Activated CD4-positive, alpha-beta T cell treated with anti-CD3 and anti-CD28 coated beads, Interleukin-2, amount 10 ng/mL, durations not matched to agents 7 days and 5 days (primary cell): ENCODE data around the gene SDSL. TPM values are rescaled to one million over a fixed set of nuclear protein-coding genes. Genes with fewer than 3 reads are reported as not detected.
A peak's percentile ranks its signal among the peaks of the same experiment; 100 is the strongest.

Source experiments
- CTCF ChIA-PET: fragments of 350-600 bp; sonication (Branson Sonifier 250); formaldehyde crosslinking; loops from one replicate; lab custom pipeline; 2021; ENCODE audit warnings: antibody characterized with exemption; lab: Charles Lee
- POLR2A ChIA-PET: fragments of 350-600 bp; sonication (Branson Sonifier 250); formaldehyde crosslinking; loops from one replicate; lab custom pipeline; 2021; ENCODE audit warnings: antibody characterized with exemption; lab: Charles Lee
- DNase-seq: peaks from one replicate; pipeline ENCODE4 v3.0.0-alpha.2; 2020
- H3K27ac Mint-ChIP-seq: one replicate; pipeline ENCODE4 v1.8.0; 2021; ENCODE audit warnings: mild to moderate bottlenecking, moderate library complexity, mixed read lengths
- H3K27me3 Mint-ChIP-seq: one replicate; pipeline ENCODE4 v1.8.0; 2021; ENCODE audit warnings: mixed read lengths
- H3K36me3 Mint-ChIP-seq: one replicate; pipeline ENCODE4 v1.8.0; 2021; ENCODE audit warnings: low read depth, mixed read lengths
- H3K4me1 Mint-ChIP-seq: one replicate; pipeline ENCODE4 v1.8.0; 2021; ENCODE audit warnings: mixed read lengths
- H3K4me3 Mint-ChIP-seq: one replicate; pipeline ENCODE4 v1.8.0; 2021; ENCODE audit warnings: mild to moderate bottlenecking, moderate library complexity, mixed read lengths
- H3K9me3 Mint-ChIP-seq: one replicate; pipeline ENCODE4 v1.8.0; 2021; ENCODE audit warnings: mixed read lengths
- total RNA-seq, 2 experiments: library from RNA; stranded (reverse); gene quantifications; one replicate each; pipeline ENCODE4 v1.2.3, GENCODE V29; 2021

Gene SDSL
- total RNA-seq: 1 to 10 TPM; 3.6 to 4.5 TPM

DNA sequence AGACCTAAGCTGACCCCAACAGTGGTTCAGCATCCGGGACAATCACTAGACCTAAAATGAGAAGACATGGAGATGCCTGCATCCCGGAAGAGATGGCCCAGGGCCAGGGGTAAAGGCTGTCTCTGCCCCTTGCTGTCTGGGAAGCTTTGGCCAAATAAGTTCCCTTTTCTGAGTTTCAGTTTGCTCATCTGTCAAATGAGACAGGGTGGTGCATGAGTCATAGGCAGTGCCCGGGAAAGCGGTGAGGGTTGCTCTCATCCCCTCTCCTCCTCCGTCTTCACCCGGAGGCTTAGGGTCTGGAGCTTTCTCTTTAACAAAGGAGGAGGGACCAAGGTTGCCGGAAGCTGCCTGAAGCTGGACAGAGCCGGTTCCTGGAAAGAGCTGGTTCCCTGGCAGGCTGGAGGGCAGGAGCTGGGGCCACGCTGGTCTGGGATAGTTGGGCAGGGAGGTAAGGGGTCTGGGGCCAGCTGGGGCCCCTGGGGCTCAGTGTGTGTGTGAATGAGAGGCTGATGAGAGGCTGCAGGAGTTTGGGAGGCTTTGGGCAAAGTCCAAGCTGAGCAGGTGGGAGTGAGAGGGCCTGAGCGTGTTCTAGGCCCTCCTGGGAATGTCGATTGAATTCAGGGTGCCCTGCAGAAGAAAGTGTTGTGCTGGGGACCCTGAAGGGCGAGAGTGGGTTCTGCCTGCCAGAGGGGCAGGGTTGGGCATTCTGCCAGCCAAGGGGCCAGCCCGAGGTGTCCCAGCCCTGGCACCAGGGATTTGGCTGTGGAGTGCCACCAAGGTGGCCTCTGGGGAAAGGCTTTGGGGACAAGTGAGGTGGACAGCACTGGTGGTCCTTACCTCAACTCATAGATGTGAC, at the start of gene SDSL:
TSS of gene SDSL (plus strand) at position 351 of the 856 bp plus-strand sequence. CDS start 5,603 bp downstream, outside the sequence.
- peaks cover 2% of the 10 kb centered on the region for H3K27me3 Mint-ChIP-seq
- H3K9me3 Mint-ChIP-seq: no peaks in the 10 kb centered on the region
- POLR2A ChIA-PET: interaction anchor here (0.5 to 0.7 kb wide), 3 partner anchors 288 to 1431 kb away, joined by 3 to 8 read pairs (median 3); no protein-coding TSS in a partner anchor

GRCh38 chr12:113373440-113373839, 48.7 kb upstream of the SDSL start:
- ChIA-PET POLR2A (no interaction called here), CTCF (no interaction called here)
- Mint-ChIP-seq H3K9me3 (no peaks in the 10 kb centered on the region), H3K4me3 (no peak overlapping the region), H3K4me1 (peaks cover 9% of the 10 kb centered on the region), H3K36me3 (peaks cover 5% of the 10 kb centered on the region), H3K27ac (no peak overlapping the region), H3K27me3 (no peaks in the 10 kb centered on the region)
- no peak for DNase-seq

More for the DNA sequence above, at the start of gene SDSL:
- DNase-seq: peak; percentile 70
- Mint-ChIP-seq H3K4me1 (peaks cover 21% of the 10 kb centered on the region), H3K4me3 (peak within 1 kb of the TSS; percentile 92), H3K36me3 (no peaks in the 10 kb centered on the region), H3K27ac (peak within 1 kb of the TSS; percentile 97)
- CTCF ChIA-PET: interaction anchor here (1.1 kb wide), 1 partner anchor 36 kb away, joined by 3 read pairs; no protein-coding TSS in a partner anchor

GRCh38 chr12:113373969-113374368, 48.2 kb upstream of the SDSL start:
- H3K9me3 Mint-ChIP-seq: no peaks in the 10 kb centered on the region
- ChIA-PET CTCF (no interaction called here), POLR2A (no interaction called here)
- H3K4me1 Mint-ChIP-seq: peaks cover 9% of the 10 kb centered on the region
- H3K27me3 Mint-ChIP-seq: no peaks in the 10 kb centered on the region
- peaks cover 5% of the 10 kb centered on the region for H3K36me3 Mint-ChIP-seq
- H3K27ac Mint-ChIP-seq: no peak overlapping the region
- no peak for DNase-seq
- H3K4me3 Mint-ChIP-seq: no peak overlapping the region

DNA sequence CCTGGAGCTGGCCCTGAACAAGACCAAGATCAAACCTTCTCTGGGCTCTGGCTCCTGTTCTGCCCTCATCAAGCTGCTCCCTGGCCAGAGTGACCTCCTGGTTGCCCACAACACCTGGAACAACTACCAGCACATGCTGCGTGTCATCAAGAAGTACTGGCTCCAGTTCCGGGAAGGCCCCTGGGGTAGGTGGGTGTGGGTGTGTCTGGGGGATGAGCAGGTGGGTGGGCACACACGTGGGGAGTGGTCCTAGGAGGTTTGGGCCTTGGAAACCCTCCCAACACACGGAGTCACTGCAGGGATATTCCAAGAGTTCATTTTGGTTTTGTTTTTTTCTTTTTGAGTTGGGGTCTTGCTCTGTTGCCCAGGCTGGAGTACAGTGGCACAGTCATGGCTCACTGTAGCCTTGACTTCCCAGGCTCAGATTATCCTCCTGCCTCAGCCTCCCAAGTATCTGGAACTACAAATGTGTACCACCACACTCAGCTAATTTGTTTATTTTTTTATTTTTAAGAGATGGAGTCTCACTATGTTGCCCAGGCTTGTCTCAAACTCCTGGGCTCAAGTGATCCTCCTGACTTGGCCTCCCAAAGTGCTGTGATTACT, 47.3 kb upstream of the SDSL start:
- POLR2A ChIA-PET: no interaction called here
- Mint-ChIP-seq H3K27me3 (no peaks in the 10 kb centered on the region), H3K4me3 (no peak overlapping the region), H3K36me3 (peaks cover 5% of the 10 kb centered on the region), H3K4me1 (peaks cover 9% of the 10 kb centered on the region), H3K27ac (no peak overlapping the region), H3K9me3 (no peaks in the 10 kb centered on the region)
- DNase-seq: no peak
- CTCF ChIA-PET: no interaction called here

DNA sequence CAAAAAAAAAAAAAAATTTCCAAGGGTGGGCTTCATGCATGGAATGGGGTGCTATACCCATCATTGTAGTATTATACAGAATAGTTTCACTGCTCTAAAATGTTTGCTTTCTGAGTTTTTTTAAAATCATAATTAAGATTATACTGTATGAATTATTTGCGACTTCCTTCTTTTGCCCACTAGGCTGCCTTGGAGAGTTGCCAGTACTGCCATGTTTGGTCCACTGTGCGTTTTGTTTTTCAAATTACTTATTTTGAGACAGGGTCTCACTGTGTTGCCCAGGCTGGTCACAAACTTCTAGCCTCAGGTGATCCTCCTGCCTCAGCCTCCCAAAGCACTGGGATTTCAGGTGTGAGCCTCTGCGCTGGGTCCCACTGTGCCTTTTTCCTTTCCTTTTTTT, 43.9 kb upstream of the SDSL start:
- Mint-ChIP-seq H3K36me3 (peaks cover 5% of the 10 kb centered on the region), H3K27ac (no peak overlapping the region), H3K9me3 (no peaks in the 10 kb centered on the region), H3K27me3 (no peaks in the 10 kb centered on the region), H3K4me3 (no peak overlapping the region), H3K4me1 (no peaks in the 10 kb centered on the region)
- ChIA-PET POLR2A (no interaction called here), CTCF (interaction anchor here (0.7 to 1.4 kb wide), 2 partner anchors 9 to 10 kb away, joined by 3 to 4 read pairs; no protein-coding TSS in a partner anchor)
- no peak for DNase-seq

GRCh38 chr12:113381220-113381619, 41.0 kb upstream of the SDSL start:
- no peak overlapping the region for H3K4me3 Mint-ChIP-seq
- POLR2A ChIA-PET: no interaction called here
- H3K27ac Mint-ChIP-seq: no peak overlapping the region

GRCh38 chr12:113382206-113382605, 40.0 kb upstream of the SDSL start:
- no peak overlapping the region for H3K4me3 Mint-ChIP-seq
- no peak for DNase-seq
- H3K27me3 Mint-ChIP-seq: no peaks in the 10 kb centered on the region
- no peaks in the 10 kb centered on the region for H3K9me3 Mint-ChIP-seq
- ChIA-PET CTCF (no interaction called here), POLR2A (no interaction called here)
- no peaks in the 10 kb centered on the region for H3K4me1 Mint-ChIP-seq
- H3K27ac Mint-ChIP-seq: no peak overlapping the region
- H3K36me3 Mint-ChIP-seq: no peaks in the 10 kb centered on the region

More at GRCh38 chr12:113381220-113381619, 41.0 kb upstream of the SDSL start:
- Mint-ChIP-seq H3K4me1 (no peaks in the 10 kb centered on the region), H3K9me3 (no peaks in the 10 kb centered on the region), H3K27me3 (no peaks in the 10 kb centered on the region), H3K36me3 (no peaks in the 10 kb centered on the region)
- no peak for DNase-seq
- CTCF ChIA-PET: no interaction called here

GRCh38 chr12:113384778-113385177, 37.4 kb upstream of the SDSL start:
- ChIA-PET CTCF (interaction anchor here (0.6 kb wide), 1 partner anchor 93 kb away, joined by 3 read pairs; no protein-coding TSS in a partner anchor), POLR2A (no interaction called here)
- no peaks in the 10 kb centered on the region for H3K9me3 Mint-ChIP-seq
- H3K36me3 Mint-ChIP-seq: peaks cover 2% of the 10 kb centered on the region
- H3K27ac Mint-ChIP-seq: no peak overlapping the region
- no peaks in the 10 kb centered on the region for H3K4me1 Mint-ChIP-seq
- no peak for DNase-seq
- no peaks in the 10 kb centered on the region for H3K27me3 Mint-ChIP-seq
- no peak overlapping the region for H3K4me3 Mint-ChIP-seq

DNA sequence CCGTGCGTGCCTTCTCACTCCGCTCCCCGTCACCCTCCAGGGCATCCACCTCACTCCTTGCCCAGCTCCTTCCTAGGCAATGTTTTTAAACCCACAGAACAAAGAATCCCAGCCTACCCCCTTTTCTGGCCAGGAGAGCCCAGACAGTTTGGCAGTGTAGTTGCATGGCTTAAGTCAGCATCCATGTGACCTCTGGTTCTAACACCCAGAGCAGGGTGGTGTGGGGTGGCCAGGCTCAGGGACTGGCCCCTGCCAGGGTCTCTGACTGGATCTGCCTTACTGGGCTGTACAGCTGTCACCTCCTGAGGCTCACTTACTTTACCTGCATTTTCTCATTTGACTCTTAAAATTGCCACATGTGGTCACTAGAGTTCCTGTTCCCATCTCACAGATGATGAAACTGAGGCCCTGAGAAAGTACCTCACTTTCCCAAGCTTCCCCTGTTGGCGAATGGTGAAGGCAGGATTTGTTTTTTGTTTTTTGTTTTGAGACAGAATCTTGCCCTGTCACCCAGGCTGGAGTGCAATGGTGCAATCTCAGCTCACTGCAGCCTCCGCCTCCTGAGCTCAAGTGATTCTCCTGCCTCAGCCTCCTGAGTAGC, 36.8 kb upstream of the SDSL start:
- no peak overlapping the region for H3K4me3 Mint-ChIP-seq
- CTCF ChIA-PET: interaction anchor here (0.6 to 1.3 kb wide), 2 partner anchors 37 to 94 kb away, joined by 3 read pairs; partner anchors contain the start of gene SDSL
- H3K9me3 Mint-ChIP-seq: no peaks in the 10 kb centered on the region
- H3K4me1 Mint-ChIP-seq: no peaks in the 10 kb centered on the region
- H3K27ac Mint-ChIP-seq: peak overlapping the region; percentile 39
- peaks cover 2% of the 10 kb centered on the region for H3K36me3 Mint-ChIP-seq
- POLR2A ChIA-PET: no interaction called here
- H3K27me3 Mint-ChIP-seq: no peaks in the 10 kb centered on the region
- DNase-seq: no peak

- Mint-ChIP-seq H3K4me3 (no peak overlapping the region), H3K27ac (no peak overlapping the region), H3K36me3 (peaks cover 2% of the 10 kb centered on the region), H3K9me3 (no peaks in the 10 kb centered on the region), H3K27me3 (no peaks in the 10 kb centered on the region), H3K4me1 (no peaks in the 10 kb centered on the region)
- no peak for DNase-seq
- POLR2A ChIA-PET: no interaction called here
- CTCF ChIA-PET: interaction anchor here (1.3 to 2.2 kb wide), 3 partner anchors 10 to 39 kb away, joined by 3 to 4 read pairs (median 4); no protein-coding TSS in a partner anchor
These were observed 35.2 kb upstream of the SDSL start for GRCh38 chr12:113386866-113387566.

DNA sequence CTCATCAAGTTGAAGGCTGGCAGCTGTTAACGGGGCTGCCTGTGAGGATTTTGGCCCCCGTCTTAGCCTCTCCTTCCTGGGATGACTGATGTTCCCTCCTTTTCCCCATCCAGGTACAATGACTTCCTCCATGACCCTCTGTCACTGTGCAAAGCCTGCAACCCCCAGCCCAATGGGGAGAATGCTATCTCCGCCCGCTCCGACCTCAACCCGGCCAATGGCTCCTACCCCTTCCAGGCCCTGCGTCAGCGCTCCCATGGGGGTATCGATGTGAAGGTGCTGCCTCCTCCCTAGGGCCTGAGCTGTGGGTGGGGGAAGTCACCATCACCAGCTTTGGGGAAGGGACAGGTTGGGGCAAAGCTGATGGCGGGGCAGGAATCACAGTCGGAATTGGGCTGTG, 34.5 kb upstream of the SDSL start:
- ChIA-PET POLR2A (no interaction called here), CTCF (interaction anchor here (0.6 to 2.2 kb wide), 4 partner anchors 9 to 38 kb away, joined by 3 to 4 read pairs (median 4); no protein-coding TSS in a partner anchor)
- DNase-seq: no peak
- peaks cover 2% of the 10 kb centered on the region for H3K36me3 Mint-ChIP-seq
- H3K27ac Mint-ChIP-seq: no peak overlapping the region
- H3K9me3 Mint-ChIP-seq: no peaks in the 10 kb centered on the region
- H3K4me1 Mint-ChIP-seq: no peaks in the 10 kb centered on the region
- no peak overlapping the region for H3K4me3 Mint-ChIP-seq
- no peaks in the 10 kb centered on the region for H3K27me3 Mint-ChIP-seq

DNA sequence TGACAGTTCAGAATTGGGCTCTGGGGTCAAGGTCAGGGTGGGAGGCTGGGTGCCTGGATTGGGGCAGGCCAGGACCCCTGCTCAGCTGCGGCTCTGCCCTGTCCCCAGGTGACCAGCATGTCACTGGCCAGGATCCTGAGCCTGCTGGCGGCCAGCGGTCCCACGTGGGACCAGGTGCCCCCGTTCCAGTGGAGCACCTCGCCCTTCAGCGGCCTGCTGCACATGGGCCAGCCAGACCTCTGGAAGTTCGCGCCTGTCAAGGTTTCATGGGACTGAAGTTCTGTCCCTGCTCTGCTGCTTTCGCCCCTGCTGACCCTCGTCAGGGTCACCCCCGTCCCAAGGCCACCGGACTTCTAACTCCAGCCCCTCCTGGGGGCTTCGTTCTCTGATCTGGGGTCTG, 33.8 kb upstream of the SDSL start:
- no peak overlapping the region for H3K27ac Mint-ChIP-seq
- POLR2A ChIA-PET: no interaction called here

More for the DNA sequence above, 33.8 kb upstream of the SDSL start:
- CTCF ChIA-PET: interaction anchor here (0.6 to 2.2 kb wide), 5 partner anchors 10 to 61 kb away, joined by 3 to 4 read pairs (median 3); no protein-coding TSS in a partner anchor
- Mint-ChIP-seq H3K36me3 (peaks cover 2% of the 10 kb centered on the region), H3K4me3 (no peak overlapping the region), H3K27me3 (no peaks in the 10 kb centered on the region), H3K9me3 (no peaks in the 10 kb centered on the region), H3K4me1 (no peaks in the 10 kb centered on the region)
- no peak for DNase-seq
